CD14-positive monocyte (primary cell): ENCODE results near the gene SLC25A17. TPM values are rescaled to one million over a fixed set of nuclear protein-coding genes. Genes with fewer than 3 reads are reported as not detected.
"Not testable (repeated sequence)": the region's sequence is repeated elsewhere in the genome, so short reads cannot be mapped to it uniquely, and the experiment has no call there.

Source experiments
- DNase-seq, 3 donors: peaks; one replicate each; pipeline ENCODE4 v3.0.0-alpha.2; 2011 to 2022
- H2AFZ ChIP-seq: 2 replicates; pipeline ENCODE4 v1.6.0; 2012; ENCODE audit warnings: mild to moderate bottlenecking, low read depth, low read length, inconsistent platforms; ENCODE audit not compliant: insufficient read depth, poor library complexity, severe bottlenecking
- H3K27ac ChIP-seq, 2 donors: 1 replicate in 1 of 2; 2 replicates in 1 of 2; pipeline ENCODE4 v1.5.1; 2012 to 2013; ENCODE audit warnings: low read length in 2 of 2, control low read depth in 1 of 2, inconsistent platforms in 1 of 2, low read depth in 1 of 2, mild to moderate bottlenecking in 1 of 2
- H3K27me3 ChIP-seq, 2 donors: one replicate each; pipeline versions ENCODE4 v1.6.0 to v1.6.1; 2011 to 2013; ENCODE audit warnings: low read length in 2 of 2; ENCODE audit not compliant: control insufficient read depth in 2 of 2, insufficient read depth in 2 of 2
- H3K36me3 ChIP-seq, 2 donors: replicated peaks in 1 of 2; 1 replicate in 1 of 2; 2 replicates in 1 of 2; pipeline versions ENCODE4 v1.5.1 to v1.6.1; 2012 to 2013; ENCODE audit warnings: low read length in 2 of 2, control low read depth in 1 of 2, inconsistent platforms in 1 of 2, mild to moderate bottlenecking in 1 of 2; ENCODE audit not compliant: insufficient read depth in 2 of 2, control insufficient read depth in 1 of 2
- H3K4me1 ChIP-seq, 2 donors: 1 replicate in 1 of 2; 2 replicates in 1 of 2; pipeline versions ENCODE4 v1.5.1 to v1.6.1; 2012 to 2013; ENCODE audit warnings: low read length in 2 of 2, control low read depth in 1 of 2, inconsistent platforms in 1 of 2, mild to moderate bottlenecking in 1 of 2, moderate library complexity in 1 of 2; ENCODE audit not compliant: insufficient read depth in 2 of 2, control insufficient read depth in 1 of 2
- H3K4me2 ChIP-seq: replicated peaks from 2 replicates; pipeline ENCODE3; 2012; ENCODE audit warnings: low read length, moderate library complexity, mild to moderate bottlenecking; ENCODE audit not compliant: poor library complexity, severe bottlenecking; ENCODE audit errors: extremely low read depth
- H3K4me3 ChIP-seq, 3 experiments: fragments of 200-600 bp in 1 of 3; sonication (generic) in 1 of 3; replicated peaks in 1 of 3; 1 replicate in 2 of 3; 2 replicates in 1 of 3; pipeline ENCODE4 v1.5.1; 2011 to 2013; ENCODE audit warnings: low read length in 3 of 3, mild to moderate bottlenecking in 3 of 3, control low read depth in 2 of 3, low read depth in 2 of 3, inconsistent platforms in 1 of 3, moderate library complexity in 1 of 3
- H3K79me2 ChIP-seq: 2 replicates; pipeline ENCODE4 v1.6.0; 2012; ENCODE audit warnings: mild to moderate bottlenecking, control low read depth, inconsistent platforms, low read length, moderate library complexity; ENCODE audit not compliant: insufficient read depth
- H3K9ac ChIP-seq: 2 replicates; pipeline ENCODE4 v1.6.0; 2017; ENCODE audit warnings: low read length, mild to moderate bottlenecking; ENCODE audit not compliant: insufficient read depth, poor library complexity, severe bottlenecking
- H3K9me3 ChIP-seq, 2 donors: replicated peaks in 1 of 2; 1 replicate in 1 of 2; 2 replicates in 1 of 2; pipeline versions ENCODE4 v1.5.1 to v1.6.1; 2012 to 2013; ENCODE audit warnings: low read length in 2 of 2, control low read depth in 1 of 2; ENCODE audit not compliant: control insufficient read depth in 1 of 2, insufficient read depth in 1 of 2
- H4K20me1 ChIP-seq: 2 replicates; pipeline ENCODE4 v1.6.0; 2012; ENCODE audit warnings: mild to moderate bottlenecking, low read length, control low read depth, moderate library complexity; ENCODE audit not compliant: insufficient read depth
- H3K27ac Mint-ChIP-seq, 7 donors: one replicate each; pipeline ENCODE4 v1.8.0; 2020; ENCODE audit warnings: mild to moderate bottlenecking in 7 of 7, mixed read lengths in 7 of 7, moderate library complexity in 6 of 7, inconsistent platforms in 2 of 7
- H3K27me3 Mint-ChIP-seq, 3 donors: one replicate each; pipeline ENCODE4 v1.8.0; 2021 to 2022; ENCODE audit warnings: low read depth in 3 of 3, mild to moderate bottlenecking in 3 of 3, mixed read lengths in 3 of 3, moderate library complexity in 3 of 3, inconsistent platforms in 1 of 3
- H3K36me3 Mint-ChIP-seq, 2 donors: one replicate each; pipeline ENCODE4 v1.8.0; 2020; ENCODE audit warnings: mixed read lengths in 2 of 2, inconsistent platforms in 1 of 2, mild to moderate bottlenecking in 1 of 2
- H3K4me1 Mint-ChIP-seq: one replicate; pipeline ENCODE4 v1.8.0; 2020; ENCODE audit warnings: mild to moderate bottlenecking, mixed read lengths
- H3K4me3 Mint-ChIP-seq, 2 donors: one replicate each; pipeline ENCODE4 v1.8.0; 2020; ENCODE audit warnings: mild to moderate bottlenecking in 2 of 2, mixed read lengths in 2 of 2, moderate library complexity in 1 of 2
- H3K9me3 Mint-ChIP-seq, 7 donors: one replicate each; pipeline ENCODE4 v1.8.0; 2020 to 2022; ENCODE audit warnings: mixed read lengths in 7 of 7, mild to moderate bottlenecking in 6 of 7, moderate library complexity in 6 of 7, inconsistent platforms in 2 of 7
- WGBS: methylation state at CpG from one replicate; pipeline ENCODE4 v1.1.5; 2013; ENCODE audit warnings: missing lambda C conversion rate; ENCODE audit not compliant: insufficient coverage; 5-methylcytosine and 5-hydroxymethylcytosine counted together
- intact Hi-C, 2 donors: fragments of 100-400 bp; cut with micrococcal nuclease; formaldehyde crosslinking; loops; one replicate each; pipeline versions ENCODE4 v1.15.0 to v1.15.1; 2023
- polyA plus RNA-seq, 3 donors: library from polyadenylated mRNA; depleted of rRNA in 1 of 3; unstranded in 2 of 3; stranded (reverse) in 1 of 3; fragments of 300-500 nt in 2 of 3; fragments of >200 nt in 1 of 3; fragmentation: Illumina TruSeq in 2 of 3; gene quantifications; 1 replicate in 2 of 3; 2 replicates in 1 of 3; pipeline ENCODE4 v1.2.3, GENCODE V29; 2012 to 2021
- TF ChIP-seq, protein P1 (sequence below): fragments of 200-600 bp; IDR thresholded peaks from one replicate; pipeline ENCODE4 v1.8.0; 2022; ENCODE audit warnings: antibody characterized with exemption, mild to moderate bottlenecking

Gene SLC25A17
- polyA plus RNA-seq, 3 donors: 7.3 to 10.6 (median 8.8) TPM

DNA sequence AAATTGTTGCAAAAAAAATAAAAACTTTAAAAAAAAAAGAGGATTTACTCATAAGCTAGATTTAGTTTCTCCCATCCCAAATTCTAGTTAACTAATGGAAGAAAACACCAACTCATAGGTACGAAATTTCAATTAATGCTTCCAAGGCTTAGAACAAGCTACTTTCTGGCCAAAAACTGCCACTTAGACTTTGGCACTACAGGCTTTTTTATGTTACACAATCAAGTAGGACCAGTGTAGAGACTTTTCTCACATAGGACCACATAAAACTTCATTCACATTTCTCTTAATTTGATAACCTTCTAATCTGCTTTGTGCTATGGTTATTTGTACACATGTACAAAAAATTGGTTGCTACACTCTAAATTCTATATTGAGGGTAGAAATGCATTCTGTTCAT is 34.2 kb upstream of the SLC25A17 start:
- intact Hi-C loops: no loop called here
- Histone ChIP-seq H3K4me2 (no peak overlapping the region), H3K27me3 (no peaks in the 10 kb centered on the region), H3K4me1 (peaks cover 18 to 28% of the 10 kb centered on the region in 2 donors), H3K36me3 (peaks cover 22 to 36% of the 10 kb centered on the region in 2 donors), H3K9me3 (no peaks in the 10 kb centered on the region), H3K79me2 (peaks cover 83% of the 10 kb centered on the region), H3K4me3 (no peak overlapping the region), H3K27ac (no peak overlapping the region), H2AFZ (no peak overlapping the region), H3K9ac (no peak overlapping the region), H4K20me1 (peaks cover 14% of the 10 kb centered on the region)
- Mint-ChIP-seq H3K4me3 (no peak overlapping the region), H3K36me3 (peaks cover 21 to 23% of the 10 kb centered on the region in 2 donors), H3K4me1 (peaks cover 23% of the 10 kb centered on the region), H3K9me3 (no peaks in the 10 kb centered on the region), H3K27me3 (no peaks in the 10 kb centered on the region), H3K27ac (peak overlapping the region in 2 of 7 donors; percentile 31 to 63)
- 100% methylated on average over 1 of the region's 1 CpG for WGBS
- no peak for DNase-seq
- TF ChIP-seq, protein P1, sequence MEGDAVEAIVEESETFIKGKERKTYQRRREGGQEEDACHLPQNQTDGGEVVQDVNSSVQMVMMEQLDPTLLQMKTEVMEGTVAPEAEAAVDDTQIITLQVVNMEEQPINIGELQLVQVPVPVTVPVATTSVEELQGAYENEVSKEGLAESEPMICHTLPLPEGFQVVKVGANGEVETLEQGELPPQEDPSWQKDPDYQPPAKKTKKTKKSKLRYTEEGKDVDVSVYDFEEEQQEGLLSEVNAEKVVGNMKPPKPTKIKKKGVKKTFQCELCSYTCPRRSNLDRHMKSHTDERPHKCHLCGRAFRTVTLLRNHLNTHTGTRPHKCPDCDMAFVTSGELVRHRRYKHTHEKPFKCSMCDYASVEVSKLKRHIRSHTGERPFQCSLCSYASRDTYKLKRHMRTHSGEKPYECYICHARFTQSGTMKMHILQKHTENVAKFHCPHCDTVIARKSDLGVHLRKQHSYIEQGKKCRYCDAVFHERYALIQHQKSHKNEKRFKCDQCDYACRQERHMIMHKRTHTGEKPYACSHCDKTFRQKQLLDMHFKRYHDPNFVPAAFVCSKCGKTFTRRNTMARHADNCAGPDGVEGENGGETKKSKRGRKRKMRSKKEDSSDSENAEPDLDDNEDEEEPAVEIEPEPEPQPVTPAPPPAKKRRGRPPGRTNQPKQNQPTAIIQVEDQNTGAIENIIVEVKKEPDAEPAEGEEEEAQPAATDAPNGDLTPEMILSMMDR: no peak

DNA sequence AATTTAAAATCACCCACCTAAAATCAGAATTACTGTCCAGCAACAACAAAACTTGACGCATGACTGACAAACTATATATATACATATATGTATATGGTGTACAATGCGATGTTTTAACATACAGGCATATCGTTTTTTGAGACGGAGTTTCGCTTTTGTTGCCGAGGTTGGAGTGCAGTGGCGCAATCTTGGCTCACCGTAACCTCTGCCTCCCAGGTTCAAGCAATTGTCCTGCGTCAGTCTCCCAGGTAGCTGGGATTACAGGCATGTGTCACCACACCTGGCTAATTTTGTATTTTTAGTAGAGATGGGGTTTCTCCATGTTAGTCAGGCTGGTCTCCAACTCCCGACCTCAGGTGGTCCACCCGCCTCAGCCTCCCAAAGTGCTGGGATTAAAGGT is 26.7 kb upstream of the SLC25A17 start:
- not testable (repeated sequence) for H3K9me3 ChIP-seq, H3K27me3 Mint-ChIP-seq, H3K4me3 Mint-ChIP-seq, DNase-seq, H3K4me2 ChIP-seq, H3K9ac ChIP-seq, H3K4me3 ChIP-seq, H3K9me3 Mint-ChIP-seq, H4K20me1 ChIP-seq, H3K4me1 ChIP-seq, H3K27ac ChIP-seq, H3K27me3 ChIP-seq, H3K27ac Mint-ChIP-seq, H3K4me1 Mint-ChIP-seq, H2AFZ ChIP-seq
- whole genome bisulfite sequencing: 94% methylated on average over 6 of the region's 11 CpGs
- peaks cover 20% of the 10 kb centered on the region for H3K79me2 ChIP-seq
- peaks cover 66 to 85% of the 10 kb centered on the region in 2 donors for H3K36me3 Mint-ChIP-seq
- peaks cover 78 to 98% of the 10 kb centered on the region in 2 donors for H3K36me3 ChIP-seq
- intact Hi-C loops: loop anchor here in 1 of 2 donors (10.0 kb wide), 1 partner anchor 309 kb away; no protein-coding TSS in a partner anchor
